Anterior cingulate cortex (tissue), 58 donors: ENCODE measurements around the gene CDHR1.
A peak's percentile ranks its signal among the peaks of the same experiment; 100 is the strongest.
"Not testable (repeated sequence)": the region's sequence is repeated elsewhere in the genome, so short reads cannot be mapped to it uniquely, and the experiment has no call there.

Experiments used
- DNase-seq, 58 donors: peaks; one replicate each; lab custom pipeline; 2025; lab: John Stamatoyannopoulos, UW

Gene CDHR1

GRCh38 chr10:84172467-84173356 is 21.6 kb upstream of the CDHR1 start:
- DNase-seq = no peak

GRCh38 chr10:84173501-84173929 is 20.8 kb upstream of the CDHR1 start, which contains the start of gene GPR15LG:
Gene GPR15LG, plus strand, starts transcription at chr10:84173801. Its CDS starts 51 bp downstream, at chr10:84173852.
- no peak for DNase-seq

GRCh38 chr10:84175436-84175835 is 18.9 kb upstream of the CDHR1 start:
- no peak for DNase-seq

- no peak for DNase-seq
Measured at GRCh38 chr10:84176351-84176750, 18.0 kb upstream of the CDHR1 start.

GRCh38 chr10:84176836-84177474 is 17.4 kb upstream of the CDHR1 start:
- no peak for DNase-seq

- DNase-seq = peak in 5 of 58 donors; percentile 8 to 45 (median 29)
Measured at GRCh38 chr10:84177541-84178141, 16.7 kb upstream of the CDHR1 start.

- no peak for DNase-seq
Measured at GRCh38 chr10:84178160-84178609, 16.2 kb upstream of the CDHR1 start.

GRCh38 chr10:84179059-84179710 is 15.2 kb upstream of the CDHR1 start:
- peak in 37 of 58 donors; percentile 11 to 80 (median 46) for DNase-seq

- DNase-seq = not testable (repeated sequence)
Measured at GRCh38 chr10:84180386-84180785, 14.0 kb upstream of the CDHR1 start.

GRCh38 chr10:84181631-84182030 is 12.7 kb upstream of the CDHR1 start:
- no peak for DNase-seq

- no peak for DNase-seq
Measured at GRCh38 chr10:84184517-84184916, 9.8 kb upstream of the CDHR1 start.

GRCh38 chr10:84185526-84186175 is 8.7 kb upstream of the CDHR1 start:
- DNase-seq = no peak

GRCh38 chr10:84188815-84189214 is 5.5 kb upstream of the CDHR1 start:
- no peak for DNase-seq

- DNase-seq = no peak
Measured at GRCh38 chr10:84190621-84191020, 3.7 kb upstream of the CDHR1 start.

- no peak for DNase-seq
Measured at GRCh38 chr10:84191106-84191505, 3.2 kb upstream of the CDHR1 start.

- no peak for DNase-seq
Measured at GRCh38 chr10:84193327-84193726, 1.0 kb upstream of the CDHR1 start.

GRCh38 chr10:84193846-84194423 is 402 bp upstream of the CDHR1 start:
- DNase-seq = no peak

- peak in 1 of 58 donors; percentile 33 for DNase-seq
Measured at GRCh38 chr10:84195044-84195830, 900 bp downstream of the CDHR1 start.

GRCh38 chr10:84196083-84196482 is 1.7 kb downstream of the CDHR1 start:
- DNase-seq = no peak
